Epithelial cell of proximal tubule (primary cell): Measurements from ENCODE around the gene TARDBP. TPM values are rescaled to one million over a fixed set of nuclear protein-coding genes. Genes with fewer than 3 reads are reported as not detected.

Experiments
- DNase-seq: peaks from one replicate; pipeline ENCODE4 v3.0.0-alpha.2; 2011; ENCODE audit warnings: low read depth
- H3K4me3 ChIP-seq: 2 replicates; pipeline ENCODE4 v1.5.1; 2011; ENCODE audit warnings: low read depth, mild to moderate bottlenecking, low read length
- total RNA-seq: library from RNA; depleted of rRNA; stranded (reverse); fragments of >200 nt; gene quantifications from 2 replicates; pipeline ENCODE4 v1.2.3, GENCODE V29; 2015
- TF ChIP-seq, protein P1 (sequence below): conservative IDR thresholded peaks from 2 replicates; pipeline ENCODE4 v1.5.1; 2012; ENCODE audit warnings: low read depth, mild to moderate bottlenecking, low read length

TARDBP gene
- total RNA-seq, 1 donor from 2014 or later = 109 TPM

DNA sequence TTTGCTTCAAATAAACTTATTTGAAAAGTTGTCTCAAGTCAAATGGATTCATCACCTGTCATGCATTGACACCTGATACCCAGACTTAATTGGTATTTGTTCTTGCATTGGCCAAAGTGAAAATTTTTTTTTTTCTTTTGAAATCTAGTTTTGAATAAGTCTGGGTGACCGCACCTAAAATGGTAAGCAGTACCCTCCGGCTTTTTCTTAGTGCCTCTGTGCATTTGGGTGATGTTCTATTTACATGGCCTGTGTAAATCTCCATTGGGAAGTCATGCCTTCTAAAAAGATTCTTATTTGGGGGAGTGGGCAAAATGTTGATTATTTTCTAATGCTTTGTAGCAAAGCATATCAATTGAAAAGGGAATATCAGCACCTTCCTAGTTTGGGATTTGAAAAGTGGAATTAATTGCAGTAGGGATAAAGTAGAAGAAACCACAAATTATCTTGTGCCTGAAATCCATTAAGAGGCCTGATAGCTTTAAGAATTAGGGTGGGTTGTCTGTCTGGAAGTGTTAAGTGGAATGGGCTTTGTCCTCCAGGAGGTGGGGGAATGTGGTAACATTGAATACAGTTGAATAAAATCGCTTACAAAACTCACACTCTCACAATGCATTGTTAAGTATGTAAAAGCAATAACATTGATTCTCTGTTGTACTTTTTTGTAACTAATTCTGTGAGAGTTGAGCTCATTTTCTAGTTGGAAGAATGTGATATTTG is 11.9 kb downstream of the TARDBP start:
- H3K4me3 ChIP-seq = no peak overlapping the region
- TF ChIP-seq, protein P1, sequence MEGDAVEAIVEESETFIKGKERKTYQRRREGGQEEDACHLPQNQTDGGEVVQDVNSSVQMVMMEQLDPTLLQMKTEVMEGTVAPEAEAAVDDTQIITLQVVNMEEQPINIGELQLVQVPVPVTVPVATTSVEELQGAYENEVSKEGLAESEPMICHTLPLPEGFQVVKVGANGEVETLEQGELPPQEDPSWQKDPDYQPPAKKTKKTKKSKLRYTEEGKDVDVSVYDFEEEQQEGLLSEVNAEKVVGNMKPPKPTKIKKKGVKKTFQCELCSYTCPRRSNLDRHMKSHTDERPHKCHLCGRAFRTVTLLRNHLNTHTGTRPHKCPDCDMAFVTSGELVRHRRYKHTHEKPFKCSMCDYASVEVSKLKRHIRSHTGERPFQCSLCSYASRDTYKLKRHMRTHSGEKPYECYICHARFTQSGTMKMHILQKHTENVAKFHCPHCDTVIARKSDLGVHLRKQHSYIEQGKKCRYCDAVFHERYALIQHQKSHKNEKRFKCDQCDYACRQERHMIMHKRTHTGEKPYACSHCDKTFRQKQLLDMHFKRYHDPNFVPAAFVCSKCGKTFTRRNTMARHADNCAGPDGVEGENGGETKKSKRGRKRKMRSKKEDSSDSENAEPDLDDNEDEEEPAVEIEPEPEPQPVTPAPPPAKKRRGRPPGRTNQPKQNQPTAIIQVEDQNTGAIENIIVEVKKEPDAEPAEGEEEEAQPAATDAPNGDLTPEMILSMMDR = no peak
- no peak for DNase-seq

- no peak for DNase-seq
- H3K4me3 ChIP-seq = no peak overlapping the region
- TF ChIP-seq, protein P1 = no peak
Observed at GRCh38 chr1:11024874-11025203, 12.4 kb downstream of the TARDBP start.

DNA sequence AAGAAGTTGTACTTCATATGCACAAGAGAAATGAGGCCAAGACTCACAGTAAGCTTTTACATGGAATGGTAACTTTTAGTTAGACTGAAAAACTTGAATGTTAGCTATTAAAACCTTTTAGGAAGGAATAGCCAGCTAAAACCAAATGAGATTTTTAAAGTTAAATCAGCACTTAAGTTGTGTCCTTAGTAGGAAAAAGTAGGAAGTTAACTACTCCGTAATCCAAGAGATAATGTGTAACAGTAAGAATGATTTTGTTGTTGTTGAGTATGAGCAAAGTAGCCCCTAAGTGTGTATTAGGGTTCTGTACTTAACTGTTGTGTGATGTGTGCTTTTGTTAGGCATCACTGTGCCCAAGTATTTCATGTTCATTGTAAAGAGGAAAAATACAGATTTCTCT is 13.2 kb downstream of the TARDBP start:
- TF ChIP-seq, protein P1 = no peak
- H3K4me3 ChIP-seq = no peak overlapping the region
- no peak for DNase-seq

- no peak for DNase-seq
- TF ChIP-seq, protein P1 = no peak
- no peak overlapping the region for H3K4me3 ChIP-seq
Observed at GRCh38 chr1:11026052-11026451, 13.6 kb downstream of the TARDBP start.

- TF ChIP-seq, protein P1 = no peak
- no peak overlapping the region for H3K4me3 ChIP-seq
- no peak for DNase-seq
Observed at GRCh38 chr1:11026903-11027302, 14.4 kb downstream of the TARDBP start.

GRCh38 chr1:11027316-11027715 is 14.9 kb downstream of the TARDBP start:
- DNase-seq = no peak
- H3K4me3 ChIP-seq = no peak overlapping the region
- TF ChIP-seq, protein P1 = no peak

DNA sequence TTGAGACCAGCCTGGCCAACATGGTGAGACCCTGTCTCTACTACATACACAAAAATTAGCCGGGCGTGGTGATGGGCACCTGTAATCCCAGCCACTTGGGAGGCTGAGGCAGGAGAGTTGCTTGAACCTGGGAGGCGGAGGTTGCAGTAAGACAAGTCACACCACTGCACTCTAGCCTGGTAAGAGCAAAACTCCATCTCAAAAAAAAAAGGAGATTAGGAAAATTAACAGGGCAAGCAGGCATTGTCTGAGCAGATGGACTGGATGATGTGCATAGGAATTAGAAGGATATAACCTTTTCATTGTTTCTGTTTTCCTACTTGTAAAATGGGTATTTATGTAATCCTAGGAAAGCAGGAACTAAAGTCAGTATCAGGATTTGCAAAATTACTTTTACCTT is 15.6 kb downstream of the TARDBP start:
- no peak overlapping the region for H3K4me3 ChIP-seq
- TF ChIP-seq, protein P1 = no peak
- DNase-seq = no peak
